Measurements from ENCODE around the gene PDE1C.

The PDE1C gene

GRCh38 chr7:31991406-31991805 is 78.8 kb downstream of the PDE1C start:
- DNase-seq (ENCODE audit: low read depth): no peak

GRCh38 chr7:31986878-31987518 is 83.2 kb downstream of the PDE1C start:
- no peak for DNase-seq (ENCODE audit: low read depth)

GRCh38 chr7:31982962-31983361 is 87.2 kb downstream of the PDE1C start:
- DNase-seq (ENCODE audit: low read depth): no peak

- no peak for DNase-seq (ENCODE audit: low read depth)
These were observed 88.3 kb downstream of the PDE1C start for GRCh38 chr7:31981874-31982390.

GRCh38 chr7:31979690-31980330 is 90.4 kb downstream of the PDE1C start:
- no peak for DNase-seq (ENCODE audit: low read depth)

- no peak for DNase-seq (ENCODE audit: low read depth)
These were observed 94.7 kb downstream of the PDE1C start for GRCh38 chr7:31975546-31975945.

- no peak for DNase-seq (ENCODE audit: low read depth)
These were observed 95.9 kb downstream of the PDE1C start for GRCh38 chr7:31974351-31974750.

- no peak for DNase-seq (ENCODE audit: low read depth)
These were observed 99.0 kb downstream of the PDE1C start for GRCh38 chr7:31971049-31971667.

GRCh38 chr7:31970501-31970900 is 99.7 kb downstream of the PDE1C start:
- DNase-seq (ENCODE audit: low read depth): no peak

GRCh38 chr7:31963569-31964175 is 106.5 kb downstream of the PDE1C start:
- DNase-seq (ENCODE audit: low read depth): no peak

- DNase-seq (ENCODE audit: low read depth): no peak
These were observed 108.0 kb downstream of the PDE1C start for GRCh38 chr7:31962246-31962645.

GRCh38 chr7:31958226-31958625 is 112.0 kb downstream of the PDE1C start:
- no peak for DNase-seq (ENCODE audit: low read depth)

- no peak for DNase-seq (ENCODE audit: low read depth)
These were observed 112.5 kb downstream of the PDE1C start for GRCh38 chr7:31957756-31958155.

- DNase-seq (ENCODE audit: low read depth): no peak
These were observed 113.0 kb downstream of the PDE1C start for GRCh38 chr7:31957090-31957720.

GRCh38 chr7:31955641-31956040 is 114.6 kb downstream of the PDE1C start:
- no peak for DNase-seq (ENCODE audit: low read depth)

GRCh38 chr7:31955021-31955420 is 115.2 kb downstream of the PDE1C start:
- DNase-seq (ENCODE audit: low read depth): no peak

- no peak for DNase-seq (ENCODE audit: low read depth)
These were observed 115.7 kb downstream of the PDE1C start for GRCh38 chr7:31954500-31954899.

- DNase-seq (ENCODE audit: low read depth): no peak
These were observed 116.8 kb downstream of the PDE1C start for GRCh38 chr7:31953432-31953831.

- no peak for DNase-seq (ENCODE audit: low read depth)
These were observed 120.0 kb downstream of the PDE1C start for GRCh38 chr7:31950091-31950755.

- DNase-seq (ENCODE audit: low read depth): no peak
These were observed 122.2 kb downstream of the PDE1C start for GRCh38 chr7:31948029-31948428.

GRCh38 chr7:31940167-31940566 is 130.0 kb downstream of the PDE1C start:
- no peak for DNase-seq (ENCODE audit: low read depth)

GRCh38 chr7:31939076-31939475 is 131.1 kb downstream of the PDE1C start:
- no peak for DNase-seq (ENCODE audit: low read depth)

Data from activated T-cell treated with anti-CD3 and anti-CD28 coated beads for 1 hour (primary cell).